ENCODE results near the gene GTF3C4. TPM values are rescaled to one million over a fixed set of nuclear protein-coding genes. Genes with fewer than 3 reads are reported as not detected.

The GTF3C4 gene
- total and polyA plus RNA-seq, 2 of the 13 experiments (the other 11 are each of a cell fraction or from before 2014, with no cell fraction given), result 2.6 to 12.9 TPM

GRCh38 chr9:132637801-132638200 lies 32.5 kb upstream of the GTF3C4 start:
- H3K4me2 ChIP-seq (ENCODE audit: low read depth, low read length), result no peak overlapping the region

More at GRCh38 chr9:132637801-132638200, 32.5 kb upstream of the GTF3C4 start:
- no peak for DNase-seq (ENCODE audit: low spot score)
- Histone ChIP-seq H3K9ac (ENCODE audit: insufficient read depth, low read depth, low read length) (no peak overlapping the region), H3K4me1 (ENCODE audit: insufficient read depth, low read length) (peaks cover 3% of the 10 kb centered on the region; the same call in 1 of the 2 replicates), H2AFZ (ENCODE audit: low read length) (no peak overlapping the region), H3K36me3 (replicated peaks in 1 of 2; ENCODE audit: control insufficient read depth in 1 of 2, insufficient read depth in 2 of 2, low read length in 2 of 2) (peaks cover 17 to 59% of the 10 kb centered on the region in 2 experiments), H3K4me3 (replicated peaks in 1 of 3; ENCODE audit: insufficient read depth in 1 of 3, low read depth in 2 of 3, low read length in 3 of 3) (no peak overlapping the region), H3K79me2 (ENCODE audit: insufficient read depth, low read length) (no peaks in the 10 kb centered on the region), H3K9me3 (ENCODE audit: low read length) (no peaks in the 10 kb centered on the region), H3K27me3 (ENCODE audit: control insufficient read depth in 1 of 2, insufficient read depth in 2 of 2, low read length in 2 of 2) (no peaks in the 10 kb centered on the region), H4K20me1 (ENCODE audit: insufficient read depth, low read length) (no peaks in the 10 kb centered on the region), H3K27ac (ENCODE audit: extremely low read length, insufficient read depth, low read length) (no peak overlapping the region)
- 96% methylated on average over 12 of the region's 12 CpGs for WGBS (ENCODE audit: low lambda C conversion rate)
- ChIA-PET CTCF (ENCODE audit: low intra/inter-chr PET ratio, low total read pairs) (no interaction called here), POLR2A (no interaction called here)
- ATAC-seq, result no peak
- no peak for FAIRE-seq
- intact Hi-C loops (cut with micrococcal nuclease; ENCODE audit: unreplicated experiment) (no loop called here), in situ Hi-C loops (cut with HindIII; ENCODE audit: extremely low pct_ligation_motif_present, low pct_unique_long_range_greater_than_20kb) (no loop called here)
- no TSS peak for BruUV-seq (replicated peaks)
- TF ChIP-seq CEBPZ (IDR thresholded peaks at IDR 0.05; ENCODE audit: low read length), result no peak
- TF ChIP-seq ZNF230 (CRISPR knock-in tag; IDR thresholded peaks at IDR 0.05), result no peak
- no peak for TF ChIP-seq ZNF891 (CRISPR knock-in tag; IDR thresholded peaks at IDR 0.05)
- TF ChIP-seq HOXA7 (CRISPR knock-in tag; IDR thresholded peaks at IDR 0.05), result no peak
